ENCODE measurements around the gene VPS25.

VPS25 gene

DNA sequence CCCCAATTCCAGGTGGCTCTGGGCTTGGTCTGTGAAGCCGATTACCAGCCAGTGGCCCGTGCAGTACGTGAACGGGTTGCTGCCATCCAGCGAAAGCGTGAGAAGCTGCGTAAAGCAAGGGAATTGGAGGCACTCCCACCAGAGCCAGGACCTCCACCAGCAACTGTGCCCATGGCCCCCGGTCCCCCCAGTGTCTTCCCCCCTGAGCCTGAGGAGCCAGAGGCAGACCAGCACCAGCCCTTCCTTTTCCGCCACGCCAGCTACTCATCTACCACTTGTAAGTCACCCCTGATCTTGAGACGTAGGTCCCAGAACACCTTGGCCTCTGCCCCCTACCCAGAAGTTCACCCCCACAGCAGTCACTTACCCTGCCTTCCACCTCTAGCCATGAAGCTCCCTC is 14.0 kb downstream of the VPS25 start:
- no peaks in the 10 kb centered on the region for H3K36me3 ChIP-seq (ENCODE audit: low read length)
- no peaks in the 10 kb centered on the region for H3K79me2 ChIP-seq (ENCODE audit: insufficient read depth, low read length)
- no peaks in the 10 kb centered on the region for H3F3A ChIP-seq (ENCODE audit: insufficient read depth)
- no peak overlapping the region for H3K9ac ChIP-seq (ENCODE audit: low read length)
- no peaks in the 10 kb centered on the region for H3K9me2 ChIP-seq (replicated peaks; ENCODE audit: insufficient read depth, low read length)
- H3K4me2 ChIP-seq (ENCODE audit: low read depth, low read length, poor library complexity, severe bottlenecking), result no peak overlapping the region
- no peaks in the 10 kb centered on the region for H3K27me3 ChIP-seq (ENCODE audit: low read length)
- H3K27ac ChIP-seq (ENCODE audit: low read depth, low read length), result no peak overlapping the region
- no peaks in the 10 kb centered on the region for H4K20me1 ChIP-seq (ENCODE audit: low read depth, low read length)
- H3K4me3 ChIP-seq (ENCODE audit: insufficient read depth, low read length, poor library complexity, severe bottlenecking), result no peak overlapping the region
- H2AFZ ChIP-seq (ENCODE audit: low read depth, low read length, severe bottlenecking), result no peak overlapping the region
- H3K9me3 ChIP-seq (ENCODE audit: insufficient read depth, low read length), result no peaks in the 10 kb centered on the region
- no peak for TF ChIP-seq EZH2phosphoT487 (conservative IDR thresholded peaks at IDR 0.05; ENCODE audit: low read length)
- TF ChIP-seq, protein P1, sequence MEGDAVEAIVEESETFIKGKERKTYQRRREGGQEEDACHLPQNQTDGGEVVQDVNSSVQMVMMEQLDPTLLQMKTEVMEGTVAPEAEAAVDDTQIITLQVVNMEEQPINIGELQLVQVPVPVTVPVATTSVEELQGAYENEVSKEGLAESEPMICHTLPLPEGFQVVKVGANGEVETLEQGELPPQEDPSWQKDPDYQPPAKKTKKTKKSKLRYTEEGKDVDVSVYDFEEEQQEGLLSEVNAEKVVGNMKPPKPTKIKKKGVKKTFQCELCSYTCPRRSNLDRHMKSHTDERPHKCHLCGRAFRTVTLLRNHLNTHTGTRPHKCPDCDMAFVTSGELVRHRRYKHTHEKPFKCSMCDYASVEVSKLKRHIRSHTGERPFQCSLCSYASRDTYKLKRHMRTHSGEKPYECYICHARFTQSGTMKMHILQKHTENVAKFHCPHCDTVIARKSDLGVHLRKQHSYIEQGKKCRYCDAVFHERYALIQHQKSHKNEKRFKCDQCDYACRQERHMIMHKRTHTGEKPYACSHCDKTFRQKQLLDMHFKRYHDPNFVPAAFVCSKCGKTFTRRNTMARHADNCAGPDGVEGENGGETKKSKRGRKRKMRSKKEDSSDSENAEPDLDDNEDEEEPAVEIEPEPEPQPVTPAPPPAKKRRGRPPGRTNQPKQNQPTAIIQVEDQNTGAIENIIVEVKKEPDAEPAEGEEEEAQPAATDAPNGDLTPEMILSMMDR (IDR thresholded peaks at IDR 0.05; ENCODE audit: insufficient read depth, low read length, poor library complexity, severe bottlenecking), result no peak

DNA sequence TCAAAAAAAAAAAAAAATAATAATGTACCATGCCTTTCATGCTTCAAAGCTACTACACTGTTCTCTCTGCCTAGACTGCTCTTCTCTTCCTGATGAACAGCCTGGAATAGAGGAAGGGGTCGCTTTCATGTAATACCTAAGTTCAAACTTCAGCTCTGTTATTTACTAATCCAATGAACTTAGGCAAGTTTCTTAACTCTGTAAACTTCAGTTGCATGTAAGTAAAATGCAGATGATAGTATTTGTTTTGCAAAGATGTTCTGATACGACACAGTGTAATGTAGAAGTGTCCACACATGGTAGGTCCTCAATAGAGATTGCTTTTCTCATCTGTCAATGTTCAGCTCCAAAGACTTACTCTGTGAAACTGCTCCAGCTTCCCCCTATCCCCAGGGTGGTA is 18.7 kb downstream of the VPS25 start:
- H3K9ac ChIP-seq (ENCODE audit: low read length), result no peak overlapping the region
- TF ChIP-seq, protein P1 (IDR thresholded peaks at IDR 0.05; ENCODE audit: insufficient read depth, low read length, poor library complexity, severe bottlenecking), result no peak
- TF ChIP-seq EZH2phosphoT487 (conservative IDR thresholded peaks at IDR 0.05; ENCODE audit: low read length), result no peak
- H3F3A ChIP-seq (ENCODE audit: insufficient read depth), result no peaks in the 10 kb centered on the region
- H3K9me2 ChIP-seq (replicated peaks; ENCODE audit: insufficient read depth, low read length), result no peaks in the 10 kb centered on the region
- H3K27ac ChIP-seq (ENCODE audit: low read depth, low read length), result no peak overlapping the region
- H3K4me3 ChIP-seq (ENCODE audit: insufficient read depth, low read length, poor library complexity, severe bottlenecking), result no peak overlapping the region
- H3K79me2 ChIP-seq (ENCODE audit: insufficient read depth, low read length), result no peaks in the 10 kb centered on the region
- no peaks in the 10 kb centered on the region for H3K36me3 ChIP-seq (ENCODE audit: low read length)
- no peaks in the 10 kb centered on the region for H3K27me3 ChIP-seq (ENCODE audit: low read length)
- no peak overlapping the region for H2AFZ ChIP-seq (ENCODE audit: low read depth, low read length, severe bottlenecking)
- no peak overlapping the region for H3K4me2 ChIP-seq (ENCODE audit: low read depth, low read length, poor library complexity, severe bottlenecking)
- H4K20me1 ChIP-seq (ENCODE audit: low read depth, low read length), result no peaks in the 10 kb centered on the region
- no peaks in the 10 kb centered on the region for H3K9me3 ChIP-seq (ENCODE audit: insufficient read depth, low read length)

DNA sequence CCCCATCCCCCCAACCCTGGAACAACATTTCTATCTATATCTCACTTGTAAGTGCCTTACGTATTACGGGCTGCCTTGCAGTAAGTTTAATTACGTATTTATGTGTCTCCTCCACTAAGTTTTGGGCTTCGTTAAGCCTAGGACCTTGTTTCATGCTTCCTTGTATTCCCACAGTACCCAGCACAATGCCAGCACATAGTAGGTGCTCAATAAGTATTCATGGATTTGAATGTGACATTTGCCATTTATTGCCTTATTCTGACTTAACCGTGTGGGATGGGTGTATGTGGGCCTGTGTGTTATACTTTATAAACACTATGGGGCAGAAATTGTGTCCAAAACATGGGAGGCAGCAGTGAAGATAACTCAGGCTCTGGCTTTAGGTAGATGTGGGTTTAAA is 19.3 kb downstream of the VPS25 start:
- H3K9me3 ChIP-seq (ENCODE audit: insufficient read depth, low read length), result no peaks in the 10 kb centered on the region
- H2AFZ ChIP-seq (ENCODE audit: low read depth, low read length, severe bottlenecking), result no peak overlapping the region
- no peaks in the 10 kb centered on the region for H3K9me2 ChIP-seq (replicated peaks; ENCODE audit: insufficient read depth, low read length)
- H3K4me2 ChIP-seq (ENCODE audit: low read depth, low read length, poor library complexity, severe bottlenecking), result no peak overlapping the region
- no peaks in the 10 kb centered on the region for H3K36me3 ChIP-seq (ENCODE audit: low read length)
- no peak for TF ChIP-seq EZH2phosphoT487 (conservative IDR thresholded peaks at IDR 0.05; ENCODE audit: low read length)
- TF ChIP-seq, protein P1 (IDR thresholded peaks at IDR 0.05; ENCODE audit: insufficient read depth, low read length, poor library complexity, severe bottlenecking), result no peak
- no peaks in the 10 kb centered on the region for H3K27me3 ChIP-seq (ENCODE audit: low read length)
- H3K9ac ChIP-seq (ENCODE audit: low read length), result no peak overlapping the region
- H3K4me3 ChIP-seq (ENCODE audit: insufficient read depth, low read length, poor library complexity, severe bottlenecking), result no peak overlapping the region
- H3K27ac ChIP-seq (ENCODE audit: low read depth, low read length), result no peak overlapping the region
- H4K20me1 ChIP-seq (ENCODE audit: low read depth, low read length), result no peaks in the 10 kb centered on the region
- H3F3A ChIP-seq (ENCODE audit: insufficient read depth), result no peaks in the 10 kb centered on the region
- H3K79me2 ChIP-seq (ENCODE audit: insufficient read depth, low read length), result no peaks in the 10 kb centered on the region
